Heart left ventricle (tissue), 13 donors: Measurements from ENCODE around the gene PODXL2.

Experiments used
- POLR2A ChIP-seq, 2 donors: fragments of 450-650 bp; IDR thresholded peaks; one replicate each; pipeline ENCODE4 v1.6.1; 2017; ENCODE audit warnings: antibody characterized with exemption in 2 of 2, mild to moderate bottlenecking in 2 of 2, moderate library complexity in 2 of 2
- TF ChIP-seq, protein P1 (sequence below), 12 donors: fragments of 200-600 bp; sonication (generic) in 4 of 12; IDR thresholded peaks; one replicate each; pipeline versions ENCODE4 v1.5.0 to v1.8.0; 2018 to 2022; ENCODE audit warnings: antibody characterized with exemption in 12 of 12, mild to moderate bottlenecking in 5 of 12
- donor health status: ischemic (EF 13 %, LVEDD 7.1; RV severe dilation, severe dysfunction).
- donor health status: DM: no; HTN: yes; CAD: no.
- donor health status: DM: no; HTN: no; CAD: no.
- donor health status: ischemic (EF 25% LVEDD 6.9; RV normal size, moderate dysfunction).
- donor health status: ischemic (EF 25% LVEDD 5.7; RV mildly dilated, moderate dysfunction).
- donor health status: ischemic (EF 35%, LVEDD 5.7; RV mildly dilated, moderate dysfunction).
- donor health status: nonischemic (EF 11% LVEDD 7.7; RV severe dilation, severe dysfunction).
- donor health status: DM: yes; HTN: yes; CAD: no.
- donor health status: PGD.
- donor health status: ischemic (EF 29% LVEDD 5.4; RV normal size, mild dysfunction).
- donor health status: nonischemic (EF 23%, LVEDD 6.1; RV moderate dilation, normal function).

DNA sequence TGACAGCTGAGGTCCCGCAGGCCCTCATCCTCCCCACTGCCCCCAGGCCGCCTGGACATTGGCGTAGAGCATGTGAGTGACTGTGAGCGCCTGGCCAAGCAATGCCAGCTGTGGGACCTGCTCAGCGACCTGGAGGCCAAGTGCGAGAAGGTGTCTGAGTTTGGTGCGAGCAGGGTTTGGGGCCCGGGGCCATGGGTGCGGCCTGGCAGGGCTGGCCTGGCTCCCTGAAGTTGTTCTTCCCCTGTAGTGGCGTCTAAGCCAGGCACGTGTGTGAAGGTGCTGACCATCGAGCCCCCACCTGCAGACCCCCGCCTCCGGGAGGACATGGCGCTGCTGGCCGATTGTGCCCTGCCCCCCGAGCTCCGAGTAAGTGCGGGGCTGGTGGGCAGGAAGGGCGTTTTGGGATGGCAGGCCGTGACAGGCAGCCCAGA is 48.0 kb downstream of the PODXL2 start:
- TF ChIP-seq, protein P1, sequence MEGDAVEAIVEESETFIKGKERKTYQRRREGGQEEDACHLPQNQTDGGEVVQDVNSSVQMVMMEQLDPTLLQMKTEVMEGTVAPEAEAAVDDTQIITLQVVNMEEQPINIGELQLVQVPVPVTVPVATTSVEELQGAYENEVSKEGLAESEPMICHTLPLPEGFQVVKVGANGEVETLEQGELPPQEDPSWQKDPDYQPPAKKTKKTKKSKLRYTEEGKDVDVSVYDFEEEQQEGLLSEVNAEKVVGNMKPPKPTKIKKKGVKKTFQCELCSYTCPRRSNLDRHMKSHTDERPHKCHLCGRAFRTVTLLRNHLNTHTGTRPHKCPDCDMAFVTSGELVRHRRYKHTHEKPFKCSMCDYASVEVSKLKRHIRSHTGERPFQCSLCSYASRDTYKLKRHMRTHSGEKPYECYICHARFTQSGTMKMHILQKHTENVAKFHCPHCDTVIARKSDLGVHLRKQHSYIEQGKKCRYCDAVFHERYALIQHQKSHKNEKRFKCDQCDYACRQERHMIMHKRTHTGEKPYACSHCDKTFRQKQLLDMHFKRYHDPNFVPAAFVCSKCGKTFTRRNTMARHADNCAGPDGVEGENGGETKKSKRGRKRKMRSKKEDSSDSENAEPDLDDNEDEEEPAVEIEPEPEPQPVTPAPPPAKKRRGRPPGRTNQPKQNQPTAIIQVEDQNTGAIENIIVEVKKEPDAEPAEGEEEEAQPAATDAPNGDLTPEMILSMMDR (IDR thresholded peaks at IDR 0.05): no peak
- no peak for TF ChIP-seq POLR2A (IDR thresholded peaks at IDR 0.05)
